CD14-positive monocyte (primary cell): ENCODE measurements around the gene CUL7. TPM values are rescaled to one million over a fixed set of nuclear protein-coding genes. Genes with fewer than 3 reads are reported as not detected.

Experiments
- DNase-seq, 3 donors: peaks; one replicate each; pipeline ENCODE4 v3.0.0-alpha.2; 2011 to 2022
- H2AFZ ChIP-seq: 2 replicates; pipeline ENCODE4 v1.6.0; 2012; ENCODE audit warnings: mild to moderate bottlenecking, low read depth, low read length, inconsistent platforms; ENCODE audit not compliant: insufficient read depth, poor library complexity, severe bottlenecking
- H3K27ac ChIP-seq, 2 donors: 1 replicate in 1 of 2; 2 replicates in 1 of 2; pipeline ENCODE4 v1.5.1; 2012 to 2013; ENCODE audit warnings: low read length in 2 of 2, control low read depth in 1 of 2, inconsistent platforms in 1 of 2, low read depth in 1 of 2, mild to moderate bottlenecking in 1 of 2
- H3K27me3 ChIP-seq, 2 donors: one replicate each; pipeline versions ENCODE4 v1.6.0 to v1.6.1; 2011 to 2013; ENCODE audit warnings: low read length in 2 of 2; ENCODE audit not compliant: control insufficient read depth in 2 of 2, insufficient read depth in 2 of 2
- H3K36me3 ChIP-seq, 2 donors: replicated peaks in 1 of 2; 1 replicate in 1 of 2; 2 replicates in 1 of 2; pipeline versions ENCODE4 v1.5.1 to v1.6.1; 2012 to 2013; ENCODE audit warnings: low read length in 2 of 2, control low read depth in 1 of 2, inconsistent platforms in 1 of 2, mild to moderate bottlenecking in 1 of 2; ENCODE audit not compliant: insufficient read depth in 2 of 2, control insufficient read depth in 1 of 2
- H3K4me1 ChIP-seq, 2 donors: 1 replicate in 1 of 2; 2 replicates in 1 of 2; pipeline versions ENCODE4 v1.5.1 to v1.6.1; 2012 to 2013; ENCODE audit warnings: low read length in 2 of 2, control low read depth in 1 of 2, inconsistent platforms in 1 of 2, mild to moderate bottlenecking in 1 of 2, moderate library complexity in 1 of 2; ENCODE audit not compliant: insufficient read depth in 2 of 2, control insufficient read depth in 1 of 2
- H3K4me2 ChIP-seq: replicated peaks from 2 replicates; pipeline ENCODE3; 2012; ENCODE audit warnings: low read length, moderate library complexity, mild to moderate bottlenecking; ENCODE audit not compliant: poor library complexity, severe bottlenecking; ENCODE audit errors: extremely low read depth
- H3K4me3 ChIP-seq, 3 experiments: fragments of 200-600 bp in 1 of 3; sonication (generic) in 1 of 3; replicated peaks in 1 of 3; 1 replicate in 2 of 3; 2 replicates in 1 of 3; pipeline ENCODE4 v1.5.1; 2011 to 2013; ENCODE audit warnings: low read length in 3 of 3, mild to moderate bottlenecking in 3 of 3, control low read depth in 2 of 3, low read depth in 2 of 3, inconsistent platforms in 1 of 3, moderate library complexity in 1 of 3
- H3K79me2 ChIP-seq: 2 replicates; pipeline ENCODE4 v1.6.0; 2012; ENCODE audit warnings: mild to moderate bottlenecking, control low read depth, inconsistent platforms, low read length, moderate library complexity; ENCODE audit not compliant: insufficient read depth
- H3K9ac ChIP-seq: 2 replicates; pipeline ENCODE4 v1.6.0; 2017; ENCODE audit warnings: low read length, mild to moderate bottlenecking; ENCODE audit not compliant: insufficient read depth, poor library complexity, severe bottlenecking
- H3K9me3 ChIP-seq, 2 donors: replicated peaks in 1 of 2; 1 replicate in 1 of 2; 2 replicates in 1 of 2; pipeline versions ENCODE4 v1.5.1 to v1.6.1; 2012 to 2013; ENCODE audit warnings: low read length in 2 of 2, control low read depth in 1 of 2; ENCODE audit not compliant: control insufficient read depth in 1 of 2, insufficient read depth in 1 of 2
- H4K20me1 ChIP-seq: 2 replicates; pipeline ENCODE4 v1.6.0; 2012; ENCODE audit warnings: mild to moderate bottlenecking, low read length, control low read depth, moderate library complexity; ENCODE audit not compliant: insufficient read depth
- H3K27ac Mint-ChIP-seq, 7 donors: one replicate each; pipeline ENCODE4 v1.8.0; 2020; ENCODE audit warnings: mild to moderate bottlenecking in 7 of 7, mixed read lengths in 7 of 7, moderate library complexity in 6 of 7, inconsistent platforms in 2 of 7
- H3K27me3 Mint-ChIP-seq, 3 donors: one replicate each; pipeline ENCODE4 v1.8.0; 2021 to 2022; ENCODE audit warnings: low read depth in 3 of 3, mild to moderate bottlenecking in 3 of 3, mixed read lengths in 3 of 3, moderate library complexity in 3 of 3, inconsistent platforms in 1 of 3
- H3K36me3 Mint-ChIP-seq, 2 donors: one replicate each; pipeline ENCODE4 v1.8.0; 2020; ENCODE audit warnings: mixed read lengths in 2 of 2, inconsistent platforms in 1 of 2, mild to moderate bottlenecking in 1 of 2
- H3K4me1 Mint-ChIP-seq: one replicate; pipeline ENCODE4 v1.8.0; 2020; ENCODE audit warnings: mild to moderate bottlenecking, mixed read lengths
- H3K4me3 Mint-ChIP-seq, 2 donors: one replicate each; pipeline ENCODE4 v1.8.0; 2020; ENCODE audit warnings: mild to moderate bottlenecking in 2 of 2, mixed read lengths in 2 of 2, moderate library complexity in 1 of 2
- H3K9me3 Mint-ChIP-seq, 7 donors: one replicate each; pipeline ENCODE4 v1.8.0; 2020 to 2022; ENCODE audit warnings: mixed read lengths in 7 of 7, mild to moderate bottlenecking in 6 of 7, moderate library complexity in 6 of 7, inconsistent platforms in 2 of 7
- WGBS: methylation state at CpG from one replicate; pipeline ENCODE4 v1.1.5; 2013; ENCODE audit warnings: missing lambda C conversion rate; ENCODE audit not compliant: insufficient coverage; 5-methylcytosine and 5-hydroxymethylcytosine counted together
- intact Hi-C, 2 donors: fragments of 100-400 bp; cut with micrococcal nuclease; formaldehyde crosslinking; loops; one replicate each; pipeline versions ENCODE4 v1.15.0 to v1.15.1; 2023
- polyA plus RNA-seq, 3 donors: library from polyadenylated mRNA; depleted of rRNA in 1 of 3; unstranded in 2 of 3; stranded (reverse) in 1 of 3; fragments of 300-500 nt in 2 of 3; fragments of >200 nt in 1 of 3; fragmentation: Illumina TruSeq in 2 of 3; gene quantifications; 1 replicate in 2 of 3; 2 replicates in 1 of 3; pipeline ENCODE4 v1.2.3, GENCODE V29; 2012 to 2021
- TF ChIP-seq, protein P1 (sequence below): fragments of 200-600 bp; IDR thresholded peaks from one replicate; pipeline ENCODE4 v1.8.0; 2022; ENCODE audit warnings: antibody characterized with exemption, mild to moderate bottlenecking

Gene CUL7
- polyA plus RNA-seq, 3 donors, result 1.2 to 11.6 (median 2.4) TPM

DNA sequence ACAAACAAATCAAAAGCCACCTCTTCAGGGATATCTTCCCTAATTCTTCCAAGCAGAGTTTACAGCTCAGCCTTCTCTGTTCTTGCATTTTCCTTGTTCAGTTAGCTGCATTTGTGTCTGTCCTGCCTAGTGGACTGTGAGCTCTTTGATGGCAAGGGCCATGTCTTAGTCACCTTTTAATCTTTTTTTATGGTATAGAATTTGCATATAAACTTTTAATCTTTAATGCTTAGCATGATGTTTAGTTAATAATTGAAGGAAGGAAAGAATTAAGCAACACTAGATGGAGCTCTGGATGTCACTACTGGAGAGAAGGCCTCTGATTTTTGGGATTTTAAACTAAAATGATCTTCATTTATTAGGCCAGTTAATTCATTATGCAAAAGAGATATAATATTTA is 57.1 kb downstream of the CUL7 start:
- no peaks in the 10 kb centered on the region for H3K27me3 Mint-ChIP-seq
- Histone ChIP-seq H3K36me3 (peaks cover 3 to 11% of the 10 kb centered on the region in 2 donors), H3K9me3 (no peaks in the 10 kb centered on the region), H3K9ac (no peak overlapping the region), H3K79me2 (peaks cover 3% of the 10 kb centered on the region), H3K4me1 (no peaks in the 10 kb centered on the region), H3K27me3 (no peaks in the 10 kb centered on the region), H4K20me1 (no peaks in the 10 kb centered on the region), H3K4me3 (no peak overlapping the region), H2AFZ (no peak overlapping the region), H3K27ac (no peak overlapping the region), H3K4me2 (no peak overlapping the region)
- H3K36me3 Mint-ChIP-seq, result peaks cover 3 to 51% of the 10 kb centered on the region in 2 donors
- peak overlapping the region in 1 of 7 donors; percentile 33 for H3K27ac Mint-ChIP-seq
- H3K4me3 Mint-ChIP-seq, result no peak overlapping the region
- no peaks in the 10 kb centered on the region for H3K9me3 Mint-ChIP-seq
- TF ChIP-seq, protein P1, sequence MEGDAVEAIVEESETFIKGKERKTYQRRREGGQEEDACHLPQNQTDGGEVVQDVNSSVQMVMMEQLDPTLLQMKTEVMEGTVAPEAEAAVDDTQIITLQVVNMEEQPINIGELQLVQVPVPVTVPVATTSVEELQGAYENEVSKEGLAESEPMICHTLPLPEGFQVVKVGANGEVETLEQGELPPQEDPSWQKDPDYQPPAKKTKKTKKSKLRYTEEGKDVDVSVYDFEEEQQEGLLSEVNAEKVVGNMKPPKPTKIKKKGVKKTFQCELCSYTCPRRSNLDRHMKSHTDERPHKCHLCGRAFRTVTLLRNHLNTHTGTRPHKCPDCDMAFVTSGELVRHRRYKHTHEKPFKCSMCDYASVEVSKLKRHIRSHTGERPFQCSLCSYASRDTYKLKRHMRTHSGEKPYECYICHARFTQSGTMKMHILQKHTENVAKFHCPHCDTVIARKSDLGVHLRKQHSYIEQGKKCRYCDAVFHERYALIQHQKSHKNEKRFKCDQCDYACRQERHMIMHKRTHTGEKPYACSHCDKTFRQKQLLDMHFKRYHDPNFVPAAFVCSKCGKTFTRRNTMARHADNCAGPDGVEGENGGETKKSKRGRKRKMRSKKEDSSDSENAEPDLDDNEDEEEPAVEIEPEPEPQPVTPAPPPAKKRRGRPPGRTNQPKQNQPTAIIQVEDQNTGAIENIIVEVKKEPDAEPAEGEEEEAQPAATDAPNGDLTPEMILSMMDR, result no peak
- intact Hi-C loops, result no loop called here
- no peaks in the 10 kb centered on the region for H3K4me1 Mint-ChIP-seq
- DNase-seq, result no peak

DNA sequence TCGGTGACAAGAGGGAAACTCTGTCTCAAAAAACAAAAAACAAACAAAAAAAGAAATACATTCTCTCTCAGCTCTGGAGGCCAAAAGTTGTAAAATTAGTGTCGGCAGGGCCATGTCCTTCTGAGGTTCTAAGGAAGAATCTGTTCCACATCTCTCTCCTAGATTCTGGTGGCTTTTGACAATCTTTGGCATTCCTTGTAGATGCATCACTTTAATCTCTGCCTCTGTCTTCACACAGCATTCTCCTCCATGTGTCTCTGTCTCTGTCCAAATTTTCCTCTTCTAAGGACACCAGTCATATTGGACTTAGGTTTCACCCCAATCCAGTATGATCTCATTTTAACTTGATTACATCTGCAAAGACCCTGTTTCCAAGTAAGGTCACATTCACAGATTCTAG is 60.2 kb downstream of the CUL7 start:
- Histone ChIP-seq H2AFZ (no peak overlapping the region), H3K9me3 (no peaks in the 10 kb centered on the region), H3K79me2 (peaks cover 3% of the 10 kb centered on the region), H3K27ac (no peak overlapping the region), H3K36me3 (peaks cover 23 to 35% of the 10 kb centered on the region in 2 donors), H3K4me2 (no peak overlapping the region), H3K4me1 (no peaks in the 10 kb centered on the region), H3K9ac (no peak overlapping the region), H3K27me3 (no peaks in the 10 kb centered on the region), H3K4me3 (no peak overlapping the region), H4K20me1 (peaks cover 6% of the 10 kb centered on the region)
- peaks cover under 1% of the 10 kb centered on the region for H3K4me1 Mint-ChIP-seq
- no peak overlapping the region for H3K27ac Mint-ChIP-seq
- H3K36me3 Mint-ChIP-seq, result peaks cover 22 to 64% of the 10 kb centered on the region in 2 donors
- no peak overlapping the region for H3K4me3 Mint-ChIP-seq
- 80% methylated on average over 1 of the region's 2 CpGs for WGBS
- TF ChIP-seq, protein P1, result no peak
- intact Hi-C loops, result no loop called here
- no peaks in the 10 kb centered on the region for H3K27me3 Mint-ChIP-seq
- no peaks in the 10 kb centered on the region for H3K9me3 Mint-ChIP-seq
- no peak for DNase-seq
